C4-2B (cell line): Measurements from ENCODE around the gene CEP164.

Experiments used
- ZFX ChIP-seq: fragments of 450-650 bp; IDR thresholded peaks from 2 replicates; pipeline ENCODE4 v1.6.1; 2017
- TF ChIP-seq, protein P1 (sequence below): fragments of 450-650 bp; conservative IDR thresholded peaks from 2 replicates; pipeline ENCODE4 v1.5.1; 2017; ENCODE audit warnings: mild to moderate bottlenecking

GRCh38 chr11:117396970-117397369 lies 69.3 kb downstream of the CEP164 start:
- TF ChIP-seq, protein P1, sequence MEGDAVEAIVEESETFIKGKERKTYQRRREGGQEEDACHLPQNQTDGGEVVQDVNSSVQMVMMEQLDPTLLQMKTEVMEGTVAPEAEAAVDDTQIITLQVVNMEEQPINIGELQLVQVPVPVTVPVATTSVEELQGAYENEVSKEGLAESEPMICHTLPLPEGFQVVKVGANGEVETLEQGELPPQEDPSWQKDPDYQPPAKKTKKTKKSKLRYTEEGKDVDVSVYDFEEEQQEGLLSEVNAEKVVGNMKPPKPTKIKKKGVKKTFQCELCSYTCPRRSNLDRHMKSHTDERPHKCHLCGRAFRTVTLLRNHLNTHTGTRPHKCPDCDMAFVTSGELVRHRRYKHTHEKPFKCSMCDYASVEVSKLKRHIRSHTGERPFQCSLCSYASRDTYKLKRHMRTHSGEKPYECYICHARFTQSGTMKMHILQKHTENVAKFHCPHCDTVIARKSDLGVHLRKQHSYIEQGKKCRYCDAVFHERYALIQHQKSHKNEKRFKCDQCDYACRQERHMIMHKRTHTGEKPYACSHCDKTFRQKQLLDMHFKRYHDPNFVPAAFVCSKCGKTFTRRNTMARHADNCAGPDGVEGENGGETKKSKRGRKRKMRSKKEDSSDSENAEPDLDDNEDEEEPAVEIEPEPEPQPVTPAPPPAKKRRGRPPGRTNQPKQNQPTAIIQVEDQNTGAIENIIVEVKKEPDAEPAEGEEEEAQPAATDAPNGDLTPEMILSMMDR: no peak
- TF ChIP-seq ZFX: no peak
